WTC11 (cell line): ENCODE measurements around the gene POLDIP2. TPM values are rescaled to one million over a fixed set of nuclear protein-coding genes. Genes with fewer than 3 reads are reported as not detected.

ENCODE experiments used
- ATAC-seq: fragments of 200-7000 bp; cut with Tn5 transposase; 2 replicates; pipeline ENCODE4 v1.10.0; 2021; ENCODE audit warnings: mild to moderate bottlenecking, moderate library complexity
- CTCF ChIA-PET: fragments of 300-600 bp; sonication (Branson Sonifier 250); formaldehyde crosslinking; loops from one replicate; lab custom pipeline; 2021; ENCODE audit warnings: antibody characterized with exemption; lab: Charles Lee
- POLR2A ChIA-PET: fragments of 350-600 bp; sonication (Branson Sonifier 250); formaldehyde crosslinking; loops from one replicate; lab custom pipeline; 2021; ENCODE audit warnings: antibody characterized with exemption; lab: Charles Lee
- DNase-seq: peaks from one replicate; pipeline ENCODE4 v3.0.0; 2021; ENCODE audit warnings: low spot score
- H3K27ac Mint-ChIP-seq: 2 replicates; pipeline ENCODE4 v1.8.0; 2021; ENCODE audit warnings: mixed read lengths
- H3K27me3 Mint-ChIP-seq: 2 replicates; pipeline ENCODE4 v1.8.0; 2021; ENCODE audit warnings: low read depth, mild to moderate bottlenecking, moderate library complexity, mixed read lengths
- H3K36me3 Mint-ChIP-seq: 2 replicates; pipeline ENCODE4 v1.8.0; 2021; ENCODE audit warnings: mixed read lengths
- H3K4me1 Mint-ChIP-seq: 2 replicates; pipeline ENCODE4 v1.8.0; 2022; ENCODE audit warnings: mixed read lengths
- H3K4me3 Mint-ChIP-seq: 2 replicates; pipeline ENCODE4 v1.8.0; 2021; ENCODE audit warnings: mild to moderate bottlenecking, moderate library complexity, mixed read lengths
- H3K9me3 Mint-ChIP-seq: 2 replicates; pipeline ENCODE4 v1.8.0; 2021; ENCODE audit warnings: mixed read lengths
- CBFB ChIP-seq: sonication (generic); formaldehyde crosslinking; IDR thresholded peaks from 2 replicates; pipeline ENCODE4 v1.8.1; 2022; ENCODE audit warnings: mild to moderate bottlenecking, low read depth, missing genetic modification reagents
- CREB1 ChIP-seq: sonication (generic); formaldehyde crosslinking; IDR thresholded peaks from 2 replicates; pipeline ENCODE4 v1.8.0; 2023; ENCODE audit warnings: mild to moderate bottlenecking, missing genetic modification reagents
- ESRRA ChIP-seq: sonication (generic); formaldehyde crosslinking; IDR thresholded peaks from 2 replicates; pipeline ENCODE4 v1.8.1; 2022; ENCODE audit warnings: mild to moderate bottlenecking, missing genetic modification reagents, borderline replicate concordance
- FOXJ3 ChIP-seq: sonication (generic); formaldehyde crosslinking; IDR thresholded peaks from 2 replicates; pipeline ENCODE4 v1.9.0; 2021; ENCODE audit warnings: missing genetic modification reagents, mild to moderate bottlenecking, borderline replicate concordance
- JAZF1 ChIP-seq: fragments of 250-450 bp; sonication (Bioruptor Pico); IDR thresholded peaks from 2 replicates; pipeline ENCODE4 v1.9.0; 2021; ENCODE audit warnings: moderate library complexity, mild to moderate bottlenecking, inconsistent platforms
- MAX ChIP-seq: sonication (generic); formaldehyde crosslinking; IDR thresholded peaks from 2 replicates; pipeline ENCODE4 v1.8.0; 2022; ENCODE audit warnings: mild to moderate bottlenecking, missing genetic modification reagents
- NFATC4 ChIP-seq: fragments of 250-450 bp; sonication (Bioruptor Pico); IDR thresholded peaks from 2 replicates; pipeline ENCODE4 v1.9.0; 2021; ENCODE audit warnings: mild to moderate bottlenecking
- PRDM15 ChIP-seq: sonication (generic); formaldehyde crosslinking; IDR thresholded peaks from 2 replicates; pipeline ENCODE4 v1.8.0; 2022; ENCODE audit warnings: missing genetic modification reagents
- SOX15 ChIP-seq: fragments of 250-450 bp; sonication (Bioruptor Pico); IDR thresholded peaks from 2 replicates; pipeline ENCODE4 v1.9.0; 2021; ENCODE audit warnings: mild to moderate bottlenecking
- USF2 ChIP-seq: sonication (generic); formaldehyde crosslinking; IDR thresholded peaks from 2 replicates; pipeline ENCODE4 v1.8.1; 2023; ENCODE audit warnings: mild to moderate bottlenecking, missing genetic modification reagents, moderate library complexity
- ZNF263 ChIP-seq: sonication (generic); formaldehyde crosslinking; IDR thresholded peaks from 2 replicates; pipeline ENCODE4 v1.8.1; 2022; ENCODE audit warnings: low read depth, mild to moderate bottlenecking, moderate library complexity, missing genetic modification reagents
- ZNF281 ChIP-seq: sonication (generic); formaldehyde crosslinking; IDR thresholded peaks from 2 replicates; pipeline ENCODE4 v1.8.0; 2023; ENCODE audit warnings: mild to moderate bottlenecking, missing genetic modification reagents
- ZNF423 ChIP-seq: fragments of 250-450 bp; sonication (Bioruptor Pico); IDR thresholded peaks from 2 replicates; pipeline ENCODE4 v2.1.2; 2022; ENCODE audit warnings: mild to moderate bottlenecking, moderate library complexity
- ZSCAN18 ChIP-seq: fragments of 250-450 bp; sonication (Bioruptor Pico); IDR thresholded peaks from 2 replicates; pipeline ENCODE4 v2.1.2; 2022; ENCODE audit warnings: mild to moderate bottlenecking, moderate library complexity
- total RNA-seq: library from RNA; stranded (reverse); gene quantifications from 3 replicates; pipeline ENCODE4 v1.2.3, GENCODE V29; 2021

The POLDIP2 gene
- total RNA-seq, 1 experiment from 2014 or later, result 85.4 TPM

- TF ChIP-seq FOXJ3 (CRISPR knock-in tag) (no peak), SOX15 (CRISPR knock-in tag) (no peak)
- TF ChIP-seq, all 79 proteins: peak for 0
Observed at GRCh38 chr17:28341516-28341915, 15.8 kb downstream of the POLDIP2 start (continued).

GRCh38 chr17:28340374-28340773 lies 17.0 kb downstream of the POLDIP2 start:
- CTCF ChIA-PET, result no interaction called here

More at GRCh38 chr17:28340374-28340773, 17.0 kb downstream of the POLDIP2 start:
- H3K27me3 Mint-ChIP-seq, result no peaks in the 10 kb centered on the region
- TF ChIP-seq NFATC4 (CRISPR knock-in tag) (no peak), ZNF423 (CRISPR knock-in tag) (no peak), CREB1 (CRISPR knock-in tag) (no peak), ZNF281 (CRISPR knock-in tag) (no peak), ZNF263 (no peak), USF2 (no peak), CBFB (CRISPR knock-in tag) (no peak), MAX (CRISPR knock-in tag) (no peak), PRDM15 (CRISPR knock-in tag) (no peak), JAZF1 (no peak), ZSCAN18 (CRISPR knock-in tag) (no peak), ESRRA (CRISPR knock-in tag) (no peak)
- H3K36me3 Mint-ChIP-seq, result peaks cover 22% of the 10 kb centered on the region
- no peak for DNase-seq
- H3K4me1 Mint-ChIP-seq, result peaks cover 10% of the 10 kb centered on the region
- H3K9me3 Mint-ChIP-seq, result no peaks in the 10 kb centered on the region
- POLR2A ChIA-PET, result no interaction called here
- no peak for ATAC-seq
- no peak overlapping the region for H3K27ac Mint-ChIP-seq
- no peak overlapping the region for H3K4me3 Mint-ChIP-seq
